ENCODE data around the gene CCDC137.

The CCDC137 gene

DNA sequence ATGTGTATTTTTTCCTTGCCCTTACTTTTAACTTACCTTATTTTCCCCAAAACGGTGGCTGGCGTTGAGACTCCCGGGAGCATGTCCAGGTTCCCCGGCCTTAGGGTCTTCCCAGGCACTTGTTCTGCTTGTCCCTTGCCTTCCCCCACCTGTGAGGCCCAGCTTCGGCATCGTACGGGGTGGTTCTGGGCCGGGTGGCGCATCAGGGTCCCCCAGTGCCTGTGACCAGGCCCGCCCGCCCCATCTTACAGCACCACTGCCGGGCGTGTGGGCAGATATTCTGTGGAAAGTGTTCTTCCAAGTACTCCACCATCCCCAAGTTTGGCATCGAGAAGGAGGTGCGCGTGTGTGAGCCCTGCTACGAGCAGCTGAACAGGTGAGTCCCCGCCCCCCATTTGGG lies 24.7 kb downstream of the CCDC137 start:
- no peak for DNase-seq (ENCODE audit: low read depth, low spot score)
- no CpG with 5 or more reads among the region's 18 CpGs for WGBS (ENCODE audit: insufficient coverage, insufficient read length)
- no peaks in the 10 kb centered on the region for H3K27me3 ChIP-seq (ENCODE audit: control insufficient read depth, insufficient read depth, low read length)
- no peaks in the 10 kb centered on the region for H3K9me3 ChIP-seq (ENCODE audit: control insufficient read depth, insufficient read depth, low read length)
- H3K36me3 ChIP-seq (ENCODE audit: control insufficient read depth, insufficient read depth, low read length) = peaks cover 53% of the 10 kb centered on the region
- H3K4me1 ChIP-seq (ENCODE audit: control insufficient read depth, insufficient read depth, low read length) = no peaks in the 10 kb centered on the region; the same call in 1 of the 2 replicates
- H3K27ac ChIP-seq (ENCODE audit: low read length) = no peak overlapping the region
- no peak overlapping the region for H3K4me3 ChIP-seq (ENCODE audit: low read length)

DNA sequence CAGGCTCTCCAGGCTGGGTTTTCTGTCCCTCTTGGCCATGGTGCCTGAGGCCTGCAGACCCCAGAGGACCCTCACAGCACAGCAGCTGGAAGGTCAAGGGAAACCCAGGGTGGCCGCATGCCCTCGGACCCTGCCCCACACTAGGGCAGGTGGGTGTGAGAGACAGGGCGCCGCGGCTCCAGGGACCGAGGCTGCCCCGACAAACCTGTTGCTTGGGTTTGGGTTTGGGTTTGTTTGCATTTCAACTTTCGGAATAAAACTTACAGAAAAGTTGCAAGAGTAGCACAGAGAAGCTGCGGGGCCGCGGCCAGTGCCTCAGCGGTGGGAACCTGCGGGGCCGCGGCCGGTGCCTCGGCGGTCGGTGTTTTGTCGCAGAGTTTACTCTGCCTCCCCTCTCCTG lies 25.1 kb downstream of the CCDC137 start:
- DNase-seq (ENCODE audit: low read depth, low spot score) = no peak
- Histone ChIP-seq H3K27me3 (ENCODE audit: control insufficient read depth, insufficient read depth, low read length) (no peaks in the 10 kb centered on the region), H3K9me3 (ENCODE audit: control insufficient read depth, insufficient read depth, low read length) (no peaks in the 10 kb centered on the region), H3K4me3 (ENCODE audit: low read length) (no peak overlapping the region), H3K27ac (ENCODE audit: low read length) (no peak overlapping the region), H3K4me1 (ENCODE audit: control insufficient read depth, insufficient read depth, low read length) (no peaks in the 10 kb centered on the region; the same call in 1 of the 2 replicates), H3K36me3 (ENCODE audit: control insufficient read depth, insufficient read depth, low read length) (peaks cover 54% of the 10 kb centered on the region)
- no CpG with 5 or more reads among the region's 20 CpGs for WGBS (ENCODE audit: insufficient coverage, insufficient read length)

DNA sequence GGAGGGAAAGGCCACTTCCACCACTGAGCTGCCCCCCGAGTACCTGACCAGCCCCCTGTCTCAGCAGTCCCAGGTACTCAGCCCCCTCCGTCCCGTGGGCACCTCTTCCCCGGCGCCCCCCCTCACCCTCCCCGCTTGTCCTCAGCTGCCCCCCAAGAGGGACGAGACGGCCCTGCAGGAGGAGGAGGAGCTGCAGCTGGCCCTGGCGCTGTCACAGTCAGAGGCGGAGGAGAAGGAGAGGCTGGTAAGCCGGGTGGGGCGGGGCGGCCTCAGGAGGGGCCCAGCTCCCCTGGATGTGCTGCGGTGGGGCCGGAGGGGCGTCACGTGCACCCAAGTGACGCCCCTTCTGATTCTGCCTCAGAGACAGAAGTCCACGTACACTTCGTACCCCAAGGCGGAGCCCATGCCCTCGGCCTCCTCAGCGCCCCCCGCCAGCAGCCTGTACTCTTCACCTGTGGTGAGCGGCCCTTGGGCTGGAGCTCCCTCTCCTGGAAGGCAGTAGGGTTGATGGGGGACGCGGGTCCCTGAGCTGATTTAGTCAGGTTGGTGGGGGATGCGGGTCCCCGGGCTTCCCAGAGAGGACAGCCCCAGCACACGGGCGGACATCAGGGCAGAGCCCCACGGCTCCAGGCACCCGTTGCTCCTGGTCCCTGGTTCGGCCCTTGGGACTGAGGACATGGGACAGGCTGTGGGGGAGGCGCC lies 27.1 kb downstream of the CCDC137 start:
- H3K4me1 ChIP-seq (ENCODE audit: control insufficient read depth, insufficient read depth, low read length) = no peaks in the 10 kb centered on the region; the same call in 1 of the 2 replicates
- peaks cover 49% of the 10 kb centered on the region for H3K36me3 ChIP-seq (ENCODE audit: control insufficient read depth, insufficient read depth, low read length)
- DNase-seq (ENCODE audit: low read depth, low spot score) = no peak
- no peaks in the 10 kb centered on the region for H3K27me3 ChIP-seq (ENCODE audit: control insufficient read depth, insufficient read depth, low read length)
- H3K4me3 ChIP-seq (ENCODE audit: low read length) = no peak overlapping the region
- H3K9me3 ChIP-seq (ENCODE audit: control insufficient read depth, insufficient read depth, low read length) = no peaks in the 10 kb centered on the region
- WGBS (ENCODE audit: insufficient coverage, insufficient read length) = no CpG with 5 or more reads among the region's 35 CpGs
- no peak overlapping the region for H3K27ac ChIP-seq (ENCODE audit: low read length)

DNA sequence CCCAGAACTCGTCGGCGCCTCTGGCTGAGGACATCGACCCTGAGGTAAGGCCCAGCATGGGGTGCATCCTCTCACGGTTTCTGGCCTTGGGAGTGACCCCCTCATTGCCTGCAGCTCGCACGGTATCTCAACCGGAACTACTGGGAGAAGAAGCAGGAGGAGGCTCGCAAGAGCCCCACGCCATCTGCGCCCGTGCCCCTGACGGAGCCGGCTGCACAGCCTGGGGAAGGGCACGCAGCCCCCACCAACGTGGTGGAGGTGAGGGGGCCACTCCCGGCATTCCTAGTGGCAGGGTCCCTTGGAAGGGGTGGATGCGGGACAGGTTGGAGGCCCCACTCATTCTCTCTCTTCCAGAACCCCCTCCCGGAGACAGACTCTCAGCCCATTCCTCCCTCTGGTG lies 28.3 kb downstream of the CCDC137 start:
- H3K27ac ChIP-seq (ENCODE audit: low read length) = no peak overlapping the region
- no peak for DNase-seq (ENCODE audit: low read depth, low spot score)
- no peak overlapping the region for H3K4me3 ChIP-seq (ENCODE audit: low read length)
- H3K36me3 ChIP-seq (ENCODE audit: control insufficient read depth, insufficient read depth, low read length) = peaks cover 44% of the 10 kb centered on the region
- no peaks in the 10 kb centered on the region; the same call in 1 of the 2 replicates for H3K4me1 ChIP-seq (ENCODE audit: control insufficient read depth, insufficient read depth, low read length)
- H3K27me3 ChIP-seq (ENCODE audit: control insufficient read depth, insufficient read depth, low read length) = no peaks in the 10 kb centered on the region
- no peaks in the 10 kb centered on the region for H3K9me3 ChIP-seq (ENCODE audit: control insufficient read depth, insufficient read depth, low read length)
- WGBS (ENCODE audit: insufficient coverage, insufficient read length) = no CpG with 5 or more reads among the region's 19 CpGs

DNA sequence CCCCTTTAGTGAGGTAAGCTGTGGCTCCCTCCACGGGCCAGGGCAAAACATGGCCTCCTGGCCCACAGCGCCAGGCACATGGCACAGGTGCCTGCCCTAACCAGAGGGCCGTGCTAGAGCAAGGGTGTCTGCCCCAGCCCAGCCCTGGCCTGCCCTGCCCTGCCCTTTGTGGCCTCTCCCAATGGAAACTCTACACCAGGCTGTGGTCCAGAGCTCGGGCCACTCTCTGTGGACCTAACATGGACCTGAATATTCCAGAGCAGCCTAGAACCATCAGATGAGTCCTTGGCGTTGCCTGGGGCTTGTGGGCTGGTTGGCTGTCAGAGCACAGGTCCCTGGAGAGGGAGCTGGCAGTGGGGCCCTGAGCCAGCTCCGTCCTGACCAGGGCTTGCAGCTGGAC lies 28.7 kb downstream of the CCDC137 start:
- Histone ChIP-seq H3K27me3 (ENCODE audit: control insufficient read depth, insufficient read depth, low read length) (no peaks in the 10 kb centered on the region), H3K4me1 (ENCODE audit: control insufficient read depth, insufficient read depth, low read length) (no peaks in the 10 kb centered on the region; the same call in 1 of the 2 replicates), H3K36me3 (ENCODE audit: control insufficient read depth, insufficient read depth, low read length) (peaks cover 40% of the 10 kb centered on the region), H3K4me3 (ENCODE audit: low read length) (no peak overlapping the region), H3K9me3 (ENCODE audit: control insufficient read depth, insufficient read depth, low read length) (no peaks in the 10 kb centered on the region), H3K27ac (ENCODE audit: low read length) (no peak overlapping the region)
- no CpG with 5 or more reads among the region's 6 CpGs for WGBS (ENCODE audit: insufficient coverage, insufficient read length)
- no peak for DNase-seq (ENCODE audit: low read depth, low spot score)

DNA sequence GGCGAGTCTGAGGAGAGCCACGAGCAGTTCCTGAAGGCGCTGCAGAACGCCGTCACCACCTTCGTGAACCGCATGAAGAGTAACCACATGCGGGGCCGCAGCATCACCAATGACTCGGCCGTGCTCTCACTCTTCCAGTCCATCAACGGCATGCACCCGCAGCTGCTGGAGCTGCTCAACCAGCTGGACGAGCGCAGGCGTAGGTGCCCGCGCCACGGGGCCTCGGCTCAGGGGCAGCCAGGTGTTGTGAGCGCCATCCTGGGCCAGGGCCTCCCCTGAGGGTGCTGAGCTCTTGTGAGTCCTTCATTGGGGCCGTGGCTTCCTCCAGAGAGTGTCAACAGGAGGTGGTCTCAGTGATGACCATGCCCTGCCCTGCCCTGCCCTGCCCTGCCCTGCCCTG lies 29.3 kb downstream of the CCDC137 start:
- Histone ChIP-seq H3K36me3 (ENCODE audit: control insufficient read depth, insufficient read depth, low read length) (peaks cover 36% of the 10 kb centered on the region), H3K27ac (ENCODE audit: low read length) (no peak overlapping the region), H3K4me1 (ENCODE audit: control insufficient read depth, insufficient read depth, low read length) (no peaks in the 10 kb centered on the region; the same call in 1 of the 2 replicates), H3K9me3 (ENCODE audit: control insufficient read depth, insufficient read depth, low read length) (no peaks in the 10 kb centered on the region), H3K4me3 (ENCODE audit: low read length) (no peak overlapping the region), H3K27me3 (ENCODE audit: control insufficient read depth, insufficient read depth, low read length) (no peaks in the 10 kb centered on the region)
- no CpG with 5 or more reads among the region's 22 CpGs for WGBS (ENCODE audit: insufficient coverage, insufficient read length)
- DNase-seq (ENCODE audit: low read depth, low spot score) = no peak

DNA sequence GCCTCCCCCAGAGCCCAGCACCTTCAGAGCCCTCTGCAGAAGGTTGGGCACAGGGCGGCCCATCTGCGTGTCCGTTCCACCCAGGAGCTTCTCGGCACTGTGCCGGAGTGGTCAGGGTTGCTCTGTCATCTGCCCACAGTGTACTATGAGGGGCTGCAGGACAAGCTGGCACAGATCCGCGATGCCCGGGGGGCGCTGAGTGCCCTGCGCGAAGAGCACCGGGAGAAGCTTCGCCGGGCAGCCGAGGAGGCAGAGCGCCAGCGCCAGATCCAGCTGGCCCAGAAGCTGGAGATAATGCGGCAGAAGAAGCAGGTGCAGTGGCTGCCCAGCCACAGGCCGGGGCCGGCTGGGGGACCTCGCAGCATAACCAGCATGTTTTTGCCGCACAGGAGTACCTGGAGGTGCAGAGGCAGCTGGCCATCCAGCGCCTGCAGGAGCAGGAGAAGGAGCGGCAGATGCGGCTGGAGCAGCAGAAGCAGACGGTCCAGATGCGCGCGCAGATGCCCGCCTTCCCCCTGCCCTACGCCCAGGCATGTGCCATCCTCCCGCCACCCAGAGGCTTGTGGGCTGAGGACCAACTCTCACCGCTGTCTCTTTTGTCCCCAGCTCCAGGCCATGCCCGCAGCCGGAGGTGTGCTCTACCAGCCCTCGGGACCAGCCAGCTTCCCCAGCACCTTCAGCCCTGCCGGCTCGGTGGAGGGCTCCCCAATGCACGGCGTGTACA lies 29.8 kb downstream of the CCDC137 start:
- Histone ChIP-seq H3K4me1 (ENCODE audit: control insufficient read depth, insufficient read depth, low read length) (no peaks in the 10 kb centered on the region; the same call in 1 of the 2 replicates), H3K9me3 (ENCODE audit: control insufficient read depth, insufficient read depth, low read length) (no peaks in the 10 kb centered on the region), H3K36me3 (ENCODE audit: control insufficient read depth, insufficient read depth, low read length) (peaks cover 39% of the 10 kb centered on the region), H3K27ac (ENCODE audit: low read length) (no peak overlapping the region), H3K27me3 (ENCODE audit: control insufficient read depth, insufficient read depth, low read length) (no peaks in the 10 kb centered on the region), H3K4me3 (ENCODE audit: low read length) (no peak overlapping the region; the same call in 1 of the 2 replicates)
- DNase-seq (ENCODE audit: low read depth, low spot score) = no peak
- no CpG with 5 or more reads among the region's 40 CpGs for WGBS (ENCODE audit: insufficient coverage, insufficient read length)

DNA sequence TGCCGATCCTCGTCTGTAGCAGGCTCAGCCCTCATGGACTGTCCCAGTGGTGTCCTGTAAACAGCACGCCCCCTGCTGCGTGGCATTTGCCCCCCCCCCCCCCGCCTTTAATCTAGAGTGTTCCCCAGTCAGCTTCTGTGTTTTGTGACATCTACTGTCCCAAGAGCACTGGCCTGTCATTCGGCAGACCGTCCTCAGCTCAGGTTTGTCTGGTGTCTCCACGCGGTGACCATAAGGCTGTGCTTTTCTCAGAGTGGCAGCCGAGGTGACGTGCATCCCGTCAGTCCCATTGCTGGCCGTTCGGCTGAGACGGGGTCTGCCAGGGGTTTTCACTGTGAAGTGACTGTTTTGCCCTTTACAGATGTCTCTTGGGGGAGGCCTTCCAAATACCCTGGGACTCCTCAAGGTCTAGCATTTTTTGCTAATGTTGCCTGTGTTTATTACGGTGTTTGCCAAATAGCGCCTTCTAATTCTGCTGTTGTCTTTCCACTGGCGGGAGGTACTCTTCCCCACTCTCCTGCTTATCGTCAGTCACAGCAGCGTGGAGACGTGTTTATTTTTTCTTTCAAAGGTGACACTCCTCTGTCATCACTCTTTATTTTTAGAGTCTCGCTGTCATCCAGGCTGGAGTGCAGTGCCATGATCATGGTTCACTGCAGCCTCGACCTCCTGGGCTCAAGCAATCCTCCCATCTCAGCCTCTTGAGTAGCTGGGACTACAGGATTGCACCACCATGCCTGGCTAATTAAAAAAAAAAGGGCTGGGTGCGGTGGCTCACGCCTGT lies 30.9 kb downstream of the CCDC137 start:
- Histone ChIP-seq H3K27me3 (ENCODE audit: control insufficient read depth, insufficient read depth, low read length) (no peaks in the 10 kb centered on the region), H3K9me3 (ENCODE audit: control insufficient read depth, insufficient read depth, low read length) (no peaks in the 10 kb centered on the region), H3K27ac (ENCODE audit: low read length) (no peak overlapping the region), H3K4me3 (ENCODE audit: low read length) (no peak overlapping the region), H3K36me3 (ENCODE audit: control insufficient read depth, insufficient read depth, low read length) (peaks cover 36% of the 10 kb centered on the region), H3K4me1 (ENCODE audit: control insufficient read depth, insufficient read depth, low read length) (peaks cover 2% of the 10 kb centered on the region; the same call in 1 of the 2 replicates)
- no CpG with 5 or more reads among the region's 25 CpGs for WGBS (ENCODE audit: insufficient coverage, insufficient read length)
- DNase-seq (ENCODE audit: low read depth, low spot score) = no peak

DNA sequence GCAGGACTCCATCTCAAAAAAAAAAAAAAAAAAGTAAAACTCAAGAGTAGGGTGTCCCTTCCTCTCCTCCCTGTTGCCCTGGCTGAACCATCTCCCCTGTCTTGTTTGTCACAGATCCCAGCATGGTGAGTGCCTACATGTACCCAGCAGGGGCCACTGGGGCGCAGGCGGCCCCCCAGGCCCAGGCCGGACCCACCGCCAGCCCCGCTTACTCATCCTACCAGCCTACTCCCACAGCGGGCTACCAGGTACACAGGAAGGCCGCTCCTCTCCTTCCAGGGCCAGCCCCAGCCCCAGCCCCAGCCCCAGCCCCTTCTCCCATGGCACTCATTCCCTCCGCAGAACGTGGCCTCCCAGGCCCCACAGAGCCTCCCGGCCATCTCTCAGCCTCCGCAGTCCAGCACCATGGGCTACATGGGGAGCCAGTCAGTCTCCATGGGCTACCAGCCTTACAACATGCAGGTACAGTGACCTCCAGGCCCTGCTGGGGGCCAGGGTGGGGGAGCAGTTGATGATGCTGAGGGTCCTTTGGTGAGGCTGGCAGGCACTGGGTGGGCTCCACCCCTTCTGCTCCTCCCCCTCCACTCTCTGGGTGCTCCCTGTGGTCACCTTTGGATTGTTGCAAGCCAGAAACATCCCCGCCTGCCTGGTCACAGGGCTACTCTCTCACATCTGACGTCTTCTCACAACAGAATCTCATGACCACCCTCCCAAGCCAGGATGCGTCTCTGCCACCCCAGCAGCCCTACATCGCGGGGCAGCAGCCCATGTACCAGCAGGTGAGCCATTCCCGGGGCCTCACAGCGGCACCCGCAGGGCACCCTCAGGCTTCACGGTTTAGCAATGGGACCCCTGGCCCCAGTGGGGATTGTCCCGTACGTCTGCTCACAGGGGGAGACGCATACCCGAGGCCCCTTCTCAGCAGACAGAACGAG lies 34.1 kb downstream of the CCDC137 start:
- DNase-seq (ENCODE audit: low read depth, low spot score) = no peak
- no CpG with 5 or more reads among the region's 25 CpGs for WGBS (ENCODE audit: insufficient coverage, insufficient read length)
- Histone ChIP-seq H3K36me3 (ENCODE audit: control insufficient read depth, insufficient read depth, low read length) (peaks cover 33% of the 10 kb centered on the region), H3K27ac (ENCODE audit: low read length) (no peak overlapping the region), H3K4me3 (ENCODE audit: low read length) (no peak overlapping the region), H3K4me1 (ENCODE audit: control insufficient read depth, insufficient read depth, low read length) (peaks cover 6% of the 10 kb centered on the region), H3K27me3 (ENCODE audit: control insufficient read depth, insufficient read depth, low read length) (no peaks in the 10 kb centered on the region), H3K9me3 (ENCODE audit: control insufficient read depth, insufficient read depth, low read length) (no peaks in the 10 kb centered on the region)
